ENCODE data around the gene IGFBP7.

IGFBP7 gene

DNA sequence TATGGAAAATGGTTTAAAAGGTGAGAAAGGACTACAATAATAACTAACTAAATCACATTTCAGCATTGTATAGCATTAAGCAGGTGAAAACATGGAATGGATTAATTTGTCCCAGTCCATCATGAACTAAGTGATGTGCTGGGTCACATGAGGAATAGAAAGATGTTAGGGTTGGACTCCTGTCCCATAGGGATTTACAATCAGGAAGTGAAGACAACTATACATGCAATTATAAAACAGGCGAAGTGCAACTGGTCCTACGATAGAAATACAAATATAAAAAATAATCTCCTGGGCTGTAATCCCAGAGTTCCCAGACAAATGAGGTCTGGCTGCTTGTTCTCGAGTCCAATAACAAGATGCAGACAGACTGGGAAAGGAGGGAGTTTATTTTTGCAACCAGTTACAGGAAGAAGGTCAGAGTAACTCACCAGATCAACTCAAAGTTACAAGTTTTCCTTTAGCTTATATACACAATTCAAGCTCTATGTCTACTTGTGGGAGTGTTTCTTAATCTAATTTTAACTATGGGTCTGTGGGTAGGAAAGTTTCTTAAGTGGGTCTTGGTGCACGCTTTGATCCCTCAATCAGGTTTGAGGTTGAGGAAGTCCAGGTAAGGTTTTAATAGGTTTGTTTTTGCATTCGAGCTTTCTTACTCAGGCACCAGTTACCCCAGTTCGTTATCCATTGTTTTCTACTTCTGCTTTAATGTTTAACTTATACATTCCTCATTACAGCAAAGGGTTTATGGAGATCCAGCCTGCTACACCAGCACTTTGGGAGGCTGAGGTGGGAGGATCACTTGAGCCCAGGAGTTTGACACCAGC lies 50.1 kb downstream of the IGFBP7 start:
- no CpG with 5 or more reads among the region's 6 CpGs for WGBS, 2 donors (ENCODE audit: extremely low coverage in 2 of 2, insufficient read length in 2 of 2, insufficient replicate concordance in 1 of 2)
- Histone ChIP-seq H3K27me3 (ENCODE audit: control insufficient read depth in 3 of 3, insufficient read depth in 3 of 3, low read depth in 1 of 3, low read length in 3 of 3) (peaks cover 0 to 1% (median 0%) of the 10 kb centered on the region in 3 experiments), H3K18ac (ENCODE audit: low read length) (no peak overlapping the region), H2BK12ac (ENCODE audit: low read length) (no peak overlapping the region), H3K4me2 (ENCODE audit: insufficient read depth, low read length, poor library complexity, severe bottlenecking) (no peak overlapping the region), H3K23ac (ENCODE audit: low read depth, low read length, poor library complexity) (no peak overlapping the region), H4K91ac (ENCODE audit: low read depth, low read length, poor library complexity) (no peak overlapping the region), H3K14ac (ENCODE audit: low read length) (no peak overlapping the region), H3K36me3 (replicated peaks in 1 of 2; ENCODE audit: control insufficient read depth in 2 of 2, insufficient read depth in 2 of 2, low read length in 2 of 2) (no peaks in the 10 kb centered on the region), H2BK5ac (ENCODE audit: low read length) (no peak overlapping the region), H3K4ac (ENCODE audit: low read length) (no peak overlapping the region), H3K4me1 (ENCODE audit: control insufficient read depth in 2 of 2, insufficient read depth in 1 of 2, low read depth in 1 of 2, low read length in 2 of 2) (peaks cover 0 to 4% of the 10 kb centered on the region in 2 donors), H2AFZ (ENCODE audit: low read length) (no peak overlapping the region), H2BK15ac (ENCODE audit: low read length) (no peak overlapping the region), H2AK5ac (ENCODE audit: low read depth, low read length) (no peak overlapping the region), H4K8ac (ENCODE audit: low read depth, low read length) (no peak overlapping the region), H3K9me3 (replicated peaks in 1 of 2; ENCODE audit: control insufficient read depth in 2 of 2, insufficient read depth in 1 of 2, low read depth in 1 of 2, low read length in 2 of 2) (no peaks in the 10 kb centered on the region), H2BK120ac (ENCODE audit: low read depth, low read length) (no peak overlapping the region), H3K27ac (replicated peaks; ENCODE audit: low read length) (no peak overlapping the region), H3K9ac (ENCODE audit: low read depth, low read length, poor library complexity) (no peak overlapping the region), H3K79me1 (ENCODE audit: low read depth, low read length) (no peaks in the 10 kb centered on the region), H3K4me3 (ENCODE audit: low read length in 2 of 2) (no peak overlapping the region)
- DNase-seq (ENCODE audit: low spot score) = no peak

DNA sequence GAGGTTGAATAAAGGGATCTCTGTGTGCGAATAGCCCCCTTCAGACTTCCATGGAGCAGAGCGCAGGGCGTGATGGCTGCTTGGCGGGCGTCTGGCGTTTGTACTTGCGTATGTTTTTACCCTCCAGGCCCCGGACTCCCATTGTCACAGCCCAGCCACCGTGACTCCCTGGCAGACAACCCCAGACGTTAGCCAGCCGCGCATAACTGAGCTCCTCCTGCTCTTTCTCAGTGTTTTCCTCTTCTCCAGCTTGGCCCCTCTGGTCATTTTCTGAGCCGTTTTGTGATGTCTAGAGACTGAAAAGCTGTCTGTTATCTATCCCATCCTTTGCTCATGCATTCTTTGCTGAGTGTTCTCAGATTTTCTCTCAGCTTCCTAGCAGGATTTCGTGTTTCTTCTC lies 54.3 kb downstream of the IGFBP7 start:
- H3K9me3 ChIP-seq (replicated peaks in 1 of 2; ENCODE audit: control insufficient read depth in 2 of 2, insufficient read depth in 1 of 2, low read depth in 1 of 2, low read length in 2 of 2) = no peaks in the 10 kb centered on the region
- no peak overlapping the region for H2BK5ac ChIP-seq (ENCODE audit: low read length)
- no peak overlapping the region for H2BK120ac ChIP-seq (ENCODE audit: low read depth, low read length)
- no peak overlapping the region for H4K8ac ChIP-seq (ENCODE audit: low read depth, low read length)
- H3K4ac ChIP-seq (ENCODE audit: low read length) = no peak overlapping the region
- H3K4me3 ChIP-seq (ENCODE audit: low read length in 2 of 2) = no peak overlapping the region
- no peak for DNase-seq (ENCODE audit: low spot score)
- no peak overlapping the region for H3K4me2 ChIP-seq (ENCODE audit: insufficient read depth, low read length, poor library complexity, severe bottlenecking)
- no peak overlapping the region for H3K27ac ChIP-seq (replicated peaks; ENCODE audit: low read length)
- no peak overlapping the region for H3K23ac ChIP-seq (ENCODE audit: low read depth, low read length, poor library complexity)
- H2BK15ac ChIP-seq (ENCODE audit: low read length) = no peak overlapping the region
- H3K9ac ChIP-seq (ENCODE audit: low read depth, low read length, poor library complexity) = no peak overlapping the region
- H3K4me1 ChIP-seq (ENCODE audit: control insufficient read depth in 2 of 2, insufficient read depth in 1 of 2, low read depth in 1 of 2, low read length in 2 of 2) = peaks cover 0 to 4% of the 10 kb centered on the region in 2 donors
- no peak overlapping the region for H4K91ac ChIP-seq (ENCODE audit: low read depth, low read length, poor library complexity)
- peak overlapping the region; percentile 84 for H2AFZ ChIP-seq (ENCODE audit: low read length)
- H3K79me1 ChIP-seq (ENCODE audit: low read depth, low read length) = no peaks in the 10 kb centered on the region
- H3K36me3 ChIP-seq (replicated peaks in 1 of 2; ENCODE audit: control insufficient read depth in 2 of 2, insufficient read depth in 2 of 2, low read length in 2 of 2) = no peaks in the 10 kb centered on the region
- H2AK5ac ChIP-seq (ENCODE audit: low read depth, low read length) = no peak overlapping the region
- H2BK12ac ChIP-seq (ENCODE audit: low read length) = no peak overlapping the region
- H3K14ac ChIP-seq (ENCODE audit: low read length) = no peak overlapping the region
- H3K27me3 ChIP-seq (ENCODE audit: control insufficient read depth in 3 of 3, insufficient read depth in 3 of 3, low read depth in 1 of 3, low read length in 3 of 3) = peaks cover 0 to 8% (median 0%) of the 10 kb centered on the region in 3 experiments
- H3K18ac ChIP-seq (ENCODE audit: low read length) = no peak overlapping the region
- WGBS, 2 donors (ENCODE audit: extremely low coverage in 2 of 2, insufficient read length in 2 of 2, insufficient replicate concordance in 1 of 2) = no CpG with 5 or more reads among the region's 14 CpGs

GRCh38 chr4:57053508-57053907 lies 56.7 kb downstream of the IGFBP7 start:
- Histone ChIP-seq H3K79me1 (ENCODE audit: low read depth, low read length) (no peaks in the 10 kb centered on the region), H4K8ac (ENCODE audit: low read depth, low read length) (no peak overlapping the region), H3K9me3 (replicated peaks in 1 of 2; ENCODE audit: control insufficient read depth in 2 of 2, insufficient read depth in 1 of 2, low read depth in 1 of 2, low read length in 2 of 2) (no peaks in the 10 kb centered on the region), H3K9ac (ENCODE audit: low read depth, low read length, poor library complexity) (no peak overlapping the region), H3K4ac (ENCODE audit: low read length) (no peak overlapping the region), H2BK5ac (ENCODE audit: low read length) (no peak overlapping the region), H3K4me2 (ENCODE audit: insufficient read depth, low read length, poor library complexity, severe bottlenecking) (no peak overlapping the region), H3K27ac (replicated peaks; ENCODE audit: low read length) (no peak overlapping the region), H2AK5ac (ENCODE audit: low read depth, low read length) (no peak overlapping the region), H3K23ac (ENCODE audit: low read depth, low read length, poor library complexity) (no peak overlapping the region), H3K4me3 (ENCODE audit: low read length in 2 of 2) (no peak overlapping the region), H2AFZ (ENCODE audit: low read length) (no peak overlapping the region), H2BK12ac (ENCODE audit: low read length) (no peak overlapping the region), H3K14ac (ENCODE audit: low read length) (no peak overlapping the region), H4K91ac (ENCODE audit: low read depth, low read length, poor library complexity) (no peak overlapping the region), H3K27me3 (ENCODE audit: control insufficient read depth in 3 of 3, insufficient read depth in 3 of 3, low read depth in 1 of 3, low read length in 3 of 3) (peaks cover 0 to 8% (median 0%) of the 10 kb centered on the region in 3 experiments), H3K4me1 (ENCODE audit: control insufficient read depth in 2 of 2, insufficient read depth in 1 of 2, low read depth in 1 of 2, low read length in 2 of 2) (peaks cover 0 to 4% of the 10 kb centered on the region in 2 donors), H3K18ac (ENCODE audit: low read length) (no peak overlapping the region), H3K36me3 (replicated peaks in 1 of 2; ENCODE audit: control insufficient read depth in 2 of 2, insufficient read depth in 2 of 2, low read length in 2 of 2) (no peaks in the 10 kb centered on the region), H2BK120ac (ENCODE audit: low read depth, low read length) (no peak overlapping the region), H2BK15ac (ENCODE audit: low read length) (no peak overlapping the region)
- WGBS, 2 donors (ENCODE audit: extremely low coverage in 2 of 2, insufficient read length in 2 of 2, insufficient replicate concordance in 1 of 2) = no CpG with 5 or more reads among the region's 5 CpGs
- DNase-seq (ENCODE audit: low spot score) = no peak

DNA sequence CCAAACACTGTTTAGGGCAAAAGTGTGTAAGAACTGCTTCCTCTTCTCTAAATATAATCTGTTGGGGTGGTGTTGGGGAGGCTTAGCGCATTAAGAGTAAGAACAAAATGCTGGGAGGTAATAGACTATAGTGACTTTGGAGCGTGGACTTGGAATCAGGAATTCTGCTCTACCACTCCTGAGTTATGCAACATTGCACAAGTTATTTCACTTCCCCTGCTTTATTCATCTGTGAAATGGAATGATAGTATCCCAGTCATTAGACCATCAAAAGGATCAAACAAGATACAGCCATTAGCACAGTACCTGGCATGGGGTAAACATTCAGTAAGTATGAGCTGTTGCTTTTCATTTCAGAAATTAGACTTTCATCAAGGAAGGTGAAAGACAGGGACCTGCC lies 58.7 kb downstream of the IGFBP7 start:
- Histone ChIP-seq H3K4me1 (ENCODE audit: control insufficient read depth in 2 of 2, insufficient read depth in 1 of 2, low read depth in 1 of 2, low read length in 2 of 2) (peaks cover 0 to 4% of the 10 kb centered on the region in 2 donors), H3K4me3 (ENCODE audit: low read length in 2 of 2) (no peak overlapping the region), H2BK5ac (ENCODE audit: low read length) (no peak overlapping the region), H3K27me3 (ENCODE audit: control insufficient read depth in 3 of 3, insufficient read depth in 3 of 3, low read depth in 1 of 3, low read length in 3 of 3) (peaks cover 0 to 8% (median 0%) of the 10 kb centered on the region in 3 experiments), H2AFZ (ENCODE audit: low read length) (no peak overlapping the region), H3K79me1 (ENCODE audit: low read depth, low read length) (no peaks in the 10 kb centered on the region), H3K23ac (ENCODE audit: low read depth, low read length, poor library complexity) (no peak overlapping the region), H3K4me2 (ENCODE audit: insufficient read depth, low read length, poor library complexity, severe bottlenecking) (no peak overlapping the region), H2AK5ac (ENCODE audit: low read depth, low read length) (no peak overlapping the region), H4K8ac (ENCODE audit: low read depth, low read length) (no peak overlapping the region), H3K9me3 (replicated peaks in 1 of 2; ENCODE audit: control insufficient read depth in 2 of 2, insufficient read depth in 1 of 2, low read depth in 1 of 2, low read length in 2 of 2) (peaks cover 0 to 4% of the 10 kb centered on the region in 2 donors), H3K36me3 (replicated peaks in 1 of 2; ENCODE audit: control insufficient read depth in 2 of 2, insufficient read depth in 2 of 2, low read length in 2 of 2) (no peaks in the 10 kb centered on the region), H3K14ac (ENCODE audit: low read length) (no peak overlapping the region), H3K27ac (replicated peaks; ENCODE audit: low read length) (no peak overlapping the region), H3K9ac (ENCODE audit: low read depth, low read length, poor library complexity) (no peak overlapping the region), H3K18ac (ENCODE audit: low read length) (no peak overlapping the region), H2BK120ac (ENCODE audit: low read depth, low read length) (no peak overlapping the region), H3K4ac (ENCODE audit: low read length) (no peak overlapping the region), H2BK15ac (ENCODE audit: low read length) (no peak overlapping the region), H4K91ac (ENCODE audit: low read depth, low read length, poor library complexity) (no peak overlapping the region), H2BK12ac (ENCODE audit: low read length) (no peak overlapping the region)
- DNase-seq (ENCODE audit: low spot score) = no peak
- WGBS, 2 donors (ENCODE audit: extremely low coverage in 2 of 2, insufficient read length in 2 of 2, insufficient replicate concordance in 1 of 2) = no CpG with 5 or more reads among the region's 2 CpGs
